RWPE1 (cell line): Measurements from ENCODE around the gene ASTN2.

Source experiments
- CTCF ChIA-PET: fragments of 350-600 bp; sonication (Branson Sonifier 250); formaldehyde crosslinking; extraction: SDS; loops from one replicate; lab custom pipeline; 2021; lab: Yijun Ruan, JAX
- POLR2A ChIA-PET: fragments of 400-600 bp; formaldehyde crosslinking; extraction: SDS; loops from one replicate; lab custom pipeline; 2020; ENCODE audit warnings: antibody characterized with exemption; ENCODE audit not compliant: low non-redundant PET; lab: Yijun Ruan, JAX
- DNase-seq: peaks from one replicate; pipeline ENCODE4 v3.0.0; 2012; ENCODE audit warnings: low spot score
- H3K27ac ChIP-seq: fragments of 450-650 bp; 2 replicates; pipeline ENCODE4 v1.5.1; 2017
- CTCF ChIP-seq: fragments of 450-650 bp; conservative IDR thresholded peaks from 2 replicates; pipeline ENCODE4 v1.5.1; 2017; ENCODE audit warnings: low read depth, mild to moderate bottlenecking

The ASTN2 gene

GRCh38 chr9:117306032-117306431 is 108.8 kb downstream of the ASTN2 start:
- no peak overlapping the region for H3K27ac ChIP-seq
- ChIA-PET POLR2A (no interaction called here), CTCF (interaction anchor here (0.6 kb wide), 1 partner anchor 59 kb away, joined by 3 read pairs; no protein-coding TSS in a partner anchor)
- DNase-seq: no peak
- no peak for TF ChIP-seq CTCF

GRCh38 chr9:117305454-117305853 is 109.4 kb downstream of the ASTN2 start:
- no peak for DNase-seq
- H3K27ac ChIP-seq: no peak overlapping the region
- TF ChIP-seq CTCF: no peak
- POLR2A ChIA-PET: no interaction called here
- CTCF ChIA-PET: interaction anchor here (0.6 kb wide), 1 partner anchor 58 kb away, joined by 3 read pairs; no protein-coding TSS in a partner anchor

- no peak for DNase-seq
- ChIA-PET POLR2A (no interaction called here), CTCF (no interaction called here)
- no peak overlapping the region for H3K27ac ChIP-seq
- TF ChIP-seq CTCF: no peak
Observed at GRCh38 chr9:117304549-117304948, 110.3 kb downstream of the ASTN2 start.

GRCh38 chr9:117303643-117304230 is 111.1 kb downstream of the ASTN2 start:
- no peak for TF ChIP-seq CTCF
- no peak for DNase-seq
- POLR2A ChIA-PET: no interaction called here
- CTCF ChIA-PET: no interaction called here
- no peak overlapping the region for H3K27ac ChIP-seq

- no peak overlapping the region for H3K27ac ChIP-seq
- ChIA-PET CTCF (no interaction called here), POLR2A (no interaction called here)
- DNase-seq: no peak
- TF ChIP-seq CTCF: no peak
Observed at GRCh38 chr9:117302487-117302886, 112.4 kb downstream of the ASTN2 start.

GRCh38 chr9:117300371-117301110 is 114.3 kb downstream of the ASTN2 start:
- CTCF ChIA-PET: interaction anchor here (0.6 to 0.7 kb wide), 2 partner anchors 188 to 1667 kb away, joined by 3 to 4 read pairs; no protein-coding TSS in a partner anchor
- POLR2A ChIA-PET: no interaction called here
- H3K27ac ChIP-seq: no peak overlapping the region

More at GRCh38 chr9:117300371-117301110, 114.3 kb downstream of the ASTN2 start:
- no peak for DNase-seq
- TF ChIP-seq CTCF: no peak
